DND-41 (cell line): ENCODE data around the gene ERBB4.

ENCODE experiments used
- ATAC-seq: fragments of 200-7000 bp; cut with Tn5 transposase; 3 replicates; pipeline ENCODE4 v1.9.1; 2021; ENCODE audit warnings: low read depth; ENCODE audit not compliant: insufficient read depth
- DNase-seq: peaks from one replicate; pipeline ENCODE4 v3.0.0-alpha.2; 2020
- H2AFZ ChIP-seq: 2 replicates; pipeline ENCODE4 v1.6.0; 2012; ENCODE audit warnings: low read depth, low read length
- H3K27ac ChIP-seq: 2 replicates; pipeline ENCODE4 v1.5.1; 2012; ENCODE audit warnings: low read length, inconsistent platforms
- H3K27me3 ChIP-seq: fragments of 200-600 bp; sonication (generic); 2 replicates; pipeline ENCODE4 v1.6.0; 2012; ENCODE audit warnings: low read length, mild to moderate bottlenecking, inconsistent platforms; ENCODE audit not compliant: insufficient read depth, poor library complexity
- H3K36me3 ChIP-seq: 2 replicates; pipeline ENCODE4 v1.5.1; 2012; ENCODE audit warnings: low read length, inconsistent platforms; ENCODE audit not compliant: insufficient read depth
- H3K4me1 ChIP-seq: 2 replicates; pipeline ENCODE4 v1.5.1; 2012; ENCODE audit warnings: mild to moderate bottlenecking, low read length; ENCODE audit not compliant: insufficient read depth
- H3K4me2 ChIP-seq: 2 replicates; pipeline ENCODE4 v1.6.0; 2012; ENCODE audit warnings: mild to moderate bottlenecking, moderate library complexity, low read length, inconsistent platforms; ENCODE audit not compliant: insufficient read depth
- H3K4me3 ChIP-seq, 2 experiments: fragments of 200-600 bp in 1 of 2; shearing (Covaris generic) in 1 of 2; 2 replicates each; pipeline ENCODE4 v1.5.1; 2012 to 2016; ENCODE audit warnings: inconsistent platforms in 2 of 2, low read length in 2 of 2, mild to moderate bottlenecking in 2 of 2, low read depth in 1 of 2, moderate library complexity in 1 of 2
- H3K79me2 ChIP-seq: 2 replicates; pipeline ENCODE4 v1.6.0; 2012; ENCODE audit warnings: low read length, inconsistent platforms; ENCODE audit not compliant: insufficient read depth
- H3K9ac ChIP-seq: 2 replicates; pipeline ENCODE4 v1.6.0; 2012; ENCODE audit warnings: low read depth, mild to moderate bottlenecking, inconsistent platforms, low read length, moderate library complexity
- H3K9me3 ChIP-seq: 2 replicates; pipeline ENCODE4 v1.5.1; 2012; ENCODE audit warnings: low read length, moderate library complexity, mild to moderate bottlenecking, inconsistent platforms; ENCODE audit not compliant: insufficient read depth, severe bottlenecking
- H4K20me1 ChIP-seq: 2 replicates; pipeline ENCODE4 v1.6.0; 2012; ENCODE audit warnings: low read length; ENCODE audit not compliant: insufficient read depth
- EZH2 ChIP-seq: IDR thresholded peaks from 3 replicates; pipeline ENCODE4 v1.6.1; 2012; ENCODE audit warnings: borderline replicate concordance, low read depth, mild to moderate bottlenecking, moderate library complexity, low read length, inconsistent platforms; ENCODE audit not compliant: severe bottlenecking
- TF ChIP-seq, protein P1 (sequence below): IDR thresholded peaks from 2 replicates; pipeline ENCODE4 v1.5.1; 2012; ENCODE audit warnings: borderline replicate concordance, low read length, moderate library complexity, mild to moderate bottlenecking; ENCODE audit not compliant: poor library complexity, severe bottlenecking; ENCODE audit errors: extremely low read depth

ERBB4 gene

DNA sequence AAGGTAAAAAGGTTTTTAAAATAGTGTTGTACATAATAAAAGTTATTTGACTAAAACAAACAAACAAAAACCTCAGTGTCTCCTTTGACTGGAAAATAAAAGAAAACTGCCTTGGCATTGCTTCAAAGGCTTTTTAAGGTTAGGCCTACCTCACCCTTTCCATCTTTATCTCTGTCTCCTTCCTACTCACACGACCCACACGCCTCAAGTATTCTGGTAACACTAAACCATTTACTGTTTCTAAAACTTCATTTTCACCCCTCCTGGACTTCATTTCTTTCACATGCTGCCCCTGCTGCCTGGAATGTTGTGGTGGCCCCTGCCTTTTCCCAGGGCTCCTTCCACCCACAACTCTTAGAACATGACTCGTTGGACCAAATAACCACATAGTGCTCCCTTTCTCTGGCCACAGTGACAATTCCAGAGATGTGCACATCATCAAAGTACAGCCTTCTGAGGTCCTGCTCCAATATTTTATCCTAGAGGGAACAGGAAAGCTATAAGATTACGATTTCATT is 54.0 kb downstream of the ERBB4 start:
- Histone ChIP-seq H3K27me3 (peaks cover 5% of the 10 kb centered on the region), H3K4me3 (no peak overlapping the region), H3K27ac (no peak overlapping the region), H3K9ac (no peak overlapping the region), H3K79me2 (no peaks in the 10 kb centered on the region), H3K36me3 (no peaks in the 10 kb centered on the region), H3K4me1 (no peaks in the 10 kb centered on the region), H3K9me3 (no peaks in the 10 kb centered on the region), H3K4me2 (no peak overlapping the region), H2AFZ (no peak overlapping the region), H4K20me1 (no peaks in the 10 kb centered on the region)
- ATAC-seq (no peak), DNase-seq (no peak)
- TF ChIP-seq, protein P1, sequence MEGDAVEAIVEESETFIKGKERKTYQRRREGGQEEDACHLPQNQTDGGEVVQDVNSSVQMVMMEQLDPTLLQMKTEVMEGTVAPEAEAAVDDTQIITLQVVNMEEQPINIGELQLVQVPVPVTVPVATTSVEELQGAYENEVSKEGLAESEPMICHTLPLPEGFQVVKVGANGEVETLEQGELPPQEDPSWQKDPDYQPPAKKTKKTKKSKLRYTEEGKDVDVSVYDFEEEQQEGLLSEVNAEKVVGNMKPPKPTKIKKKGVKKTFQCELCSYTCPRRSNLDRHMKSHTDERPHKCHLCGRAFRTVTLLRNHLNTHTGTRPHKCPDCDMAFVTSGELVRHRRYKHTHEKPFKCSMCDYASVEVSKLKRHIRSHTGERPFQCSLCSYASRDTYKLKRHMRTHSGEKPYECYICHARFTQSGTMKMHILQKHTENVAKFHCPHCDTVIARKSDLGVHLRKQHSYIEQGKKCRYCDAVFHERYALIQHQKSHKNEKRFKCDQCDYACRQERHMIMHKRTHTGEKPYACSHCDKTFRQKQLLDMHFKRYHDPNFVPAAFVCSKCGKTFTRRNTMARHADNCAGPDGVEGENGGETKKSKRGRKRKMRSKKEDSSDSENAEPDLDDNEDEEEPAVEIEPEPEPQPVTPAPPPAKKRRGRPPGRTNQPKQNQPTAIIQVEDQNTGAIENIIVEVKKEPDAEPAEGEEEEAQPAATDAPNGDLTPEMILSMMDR, result no peak
- TF ChIP-seq EZH2, result no peak

DNA sequence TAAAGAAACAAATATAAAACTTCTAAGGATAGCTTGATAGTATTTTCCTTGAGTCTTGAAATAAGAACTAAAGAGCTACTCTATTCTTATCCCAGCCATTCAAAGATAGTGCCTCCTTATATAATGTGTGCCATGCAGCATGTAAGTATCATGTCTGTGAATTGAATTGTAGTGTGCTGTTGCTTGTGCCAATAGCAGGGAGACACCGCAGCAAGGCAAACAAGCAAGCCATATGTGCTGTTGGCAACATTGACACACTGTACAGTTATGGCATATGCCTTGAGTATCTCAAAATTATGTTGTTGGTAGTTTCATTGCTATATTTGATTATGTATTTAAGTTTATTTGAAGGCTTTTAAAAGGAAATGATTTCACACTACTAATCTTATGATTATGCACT is 58.2 kb downstream of the ERBB4 start:
- Histone ChIP-seq H3K27ac (no peak overlapping the region), H3K36me3 (no peaks in the 10 kb centered on the region), H3K27me3 (no peaks in the 10 kb centered on the region), H3K4me3 (no peak overlapping the region), H3K4me1 (no peaks in the 10 kb centered on the region), H3K9ac (no peak overlapping the region), H3K79me2 (no peaks in the 10 kb centered on the region), H3K9me3 (no peaks in the 10 kb centered on the region), H2AFZ (no peak overlapping the region), H4K20me1 (no peaks in the 10 kb centered on the region), H3K4me2 (no peak overlapping the region)
- ATAC-seq, result no peak
- no peak for TF ChIP-seq EZH2
- TF ChIP-seq, protein P1, result no peak
- no peak for DNase-seq

DNA sequence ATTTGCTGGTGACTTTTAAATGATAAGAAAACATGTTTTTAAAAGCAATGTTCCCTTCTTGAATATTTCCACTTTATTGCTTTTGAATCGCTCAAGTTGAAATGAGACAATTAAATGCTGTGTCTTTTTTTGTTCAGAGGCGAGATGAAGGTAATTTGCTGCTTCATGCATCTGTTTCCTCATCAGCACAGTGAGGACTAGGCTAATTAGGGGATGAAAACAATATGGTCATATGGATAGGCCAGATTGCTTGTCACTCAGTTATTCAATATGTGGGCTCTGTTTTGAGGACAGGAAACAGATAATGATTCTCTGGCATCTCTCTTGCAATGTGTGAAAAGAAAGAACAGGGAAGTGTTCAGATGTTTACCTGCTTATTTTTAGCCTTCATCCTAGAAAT is 61.0 kb downstream of the ERBB4 start:
- ATAC-seq (no peak), DNase-seq (no peak)

More for the DNA sequence above, 61.0 kb downstream of the ERBB4 start:
- no peaks in the 10 kb centered on the region for H3K9me3 ChIP-seq
- no peak overlapping the region for H3K4me2 ChIP-seq
- no peaks in the 10 kb centered on the region for H3K27me3 ChIP-seq
- no peak overlapping the region for H2AFZ ChIP-seq
- no peaks in the 10 kb centered on the region for H3K79me2 ChIP-seq
- H4K20me1 ChIP-seq, result no peaks in the 10 kb centered on the region
- no peak overlapping the region for H3K27ac ChIP-seq
- TF ChIP-seq, protein P1, result no peak
- TF ChIP-seq EZH2, result no peak
- no peaks in the 10 kb centered on the region for H3K36me3 ChIP-seq
- no peak overlapping the region for H3K4me3 ChIP-seq
- no peaks in the 10 kb centered on the region for H3K4me1 ChIP-seq
- no peak overlapping the region for H3K9ac ChIP-seq
